SHP77 (cell line): ENCODE data around the gene SSR3.
A peak's percentile ranks its signal among the peaks of the same experiment; 100 is the strongest.
"Not testable (repeated sequence)": the region's sequence is repeated elsewhere in the genome, so short reads cannot be mapped to it uniquely, and the experiment has no call there.

Experiments used
- DNase-seq, 2 experiments: peaks; one replicate each; lab custom pipeline; 2025; lab: John Stamatoyannopoulos, UW

SSR3 gene

GRCh38 chr3:156554842-156555687 lies at the start of gene SSR3:
Gene SSR3, minus strand, starts transcription at chr3:156555117. Its CDS starts 28 bp downstream, at chr3:156555089.
- DNase-seq: peak; percentile 98 to 99

- DNase-seq: no peak
Observed at GRCh38 chr3:156604064-156604641, 49.2 kb upstream of the SSR3 start.

- DNase-seq: no peak
Observed at GRCh38 chr3:156603379-156604017, 48.6 kb upstream of the SSR3 start.

DNA sequence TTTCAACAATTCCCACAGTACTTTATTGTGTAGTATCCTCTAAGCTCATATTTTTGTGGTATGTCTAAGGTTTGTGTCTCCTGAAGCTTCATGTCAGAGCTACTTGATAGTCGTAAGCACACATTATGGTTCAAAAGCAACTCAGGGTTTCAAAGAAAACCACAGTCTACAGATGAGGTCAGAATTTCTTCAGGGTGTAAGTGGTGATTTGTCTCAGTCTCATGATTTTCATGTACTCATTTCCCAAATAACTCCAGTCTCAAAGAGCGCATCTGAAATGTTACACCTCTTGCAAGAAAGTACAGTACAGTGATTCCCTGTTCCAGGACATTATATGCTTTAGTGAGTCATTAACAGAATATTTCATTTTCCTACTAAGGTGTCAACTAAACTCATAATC lies 47.5 kb upstream of the SSR3 start:
- no peak for DNase-seq

DNA sequence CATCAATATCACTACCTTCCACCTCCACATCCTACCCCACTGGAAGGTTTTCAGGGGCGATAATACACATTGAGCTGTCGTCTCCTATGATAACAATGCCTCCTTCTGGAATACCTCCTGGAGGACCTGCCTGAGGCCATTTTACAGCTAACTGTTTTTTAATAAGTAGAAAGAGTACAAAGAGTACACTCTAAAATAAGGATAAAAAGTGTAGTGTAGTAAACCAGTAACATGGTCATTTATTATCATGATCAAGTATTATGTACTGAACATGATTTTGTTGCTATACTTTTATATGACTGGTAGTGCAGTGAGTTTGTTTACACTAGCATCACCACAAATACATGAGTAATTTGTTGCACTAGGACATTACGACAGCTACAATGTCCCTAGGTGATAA lies 46.6 kb upstream of the SSR3 start:
- no peak for DNase-seq

GRCh38 chr3:156600834-156601233 lies 45.9 kb upstream of the SSR3 start:
- DNase-seq: no peak

- no peak for DNase-seq
Observed at GRCh38 chr3:156599089-156599874, 44.4 kb upstream of the SSR3 start.

GRCh38 chr3:156598413-156598812 lies 43.5 kb upstream of the SSR3 start:
- no peak for DNase-seq

DNA sequence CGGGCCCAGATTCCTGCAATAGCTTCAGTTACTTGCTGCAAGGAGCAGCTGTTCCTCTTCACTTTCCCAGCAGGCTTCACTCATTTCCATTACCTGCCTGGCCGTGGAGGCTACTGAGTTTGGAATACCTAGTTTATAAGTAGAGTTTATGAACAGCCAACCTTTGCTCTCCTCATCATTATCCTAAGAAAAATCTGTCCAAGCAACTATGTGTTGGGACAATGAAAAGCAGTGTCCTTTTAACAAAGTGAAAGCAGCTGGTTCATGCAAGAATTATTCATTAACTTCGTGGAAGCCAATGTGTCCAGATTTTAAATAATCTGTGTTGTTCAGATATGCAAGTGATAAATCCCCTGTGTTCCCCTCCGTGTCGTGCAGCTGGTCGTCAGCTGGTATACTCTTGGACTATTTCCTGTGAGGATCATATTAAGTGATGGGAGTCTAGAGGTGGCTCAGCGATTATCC lies 39.3 kb upstream of the SSR3 start:
- no peak for DNase-seq

GRCh38 chr3:156593814-156594213 lies 38.9 kb upstream of the SSR3 start:
- DNase-seq: no peak

DNA sequence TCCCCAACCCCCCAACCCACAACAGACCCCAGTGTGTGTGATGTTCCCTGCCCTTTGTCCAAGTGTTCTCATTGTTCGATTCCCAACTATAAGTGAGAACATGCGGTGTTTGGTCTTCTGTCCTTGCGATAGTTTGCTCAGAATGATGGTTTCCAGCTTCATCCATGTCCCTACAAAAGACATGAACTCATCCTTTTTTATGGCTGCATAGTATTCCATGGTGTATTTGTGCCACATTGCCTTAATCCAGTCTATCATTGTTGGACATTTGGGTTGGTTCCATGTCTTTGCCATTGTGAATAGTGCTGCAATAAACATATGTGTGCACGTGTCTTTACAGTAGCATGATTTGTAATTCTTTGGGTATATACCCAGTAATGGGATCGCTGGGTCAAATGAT lies 34.9 kb upstream of the SSR3 start:
- not testable (repeated sequence) for DNase-seq

GRCh38 chr3:156587760-156588069 lies 32.8 kb upstream of the SSR3 start:
- no peak for DNase-seq

DNA sequence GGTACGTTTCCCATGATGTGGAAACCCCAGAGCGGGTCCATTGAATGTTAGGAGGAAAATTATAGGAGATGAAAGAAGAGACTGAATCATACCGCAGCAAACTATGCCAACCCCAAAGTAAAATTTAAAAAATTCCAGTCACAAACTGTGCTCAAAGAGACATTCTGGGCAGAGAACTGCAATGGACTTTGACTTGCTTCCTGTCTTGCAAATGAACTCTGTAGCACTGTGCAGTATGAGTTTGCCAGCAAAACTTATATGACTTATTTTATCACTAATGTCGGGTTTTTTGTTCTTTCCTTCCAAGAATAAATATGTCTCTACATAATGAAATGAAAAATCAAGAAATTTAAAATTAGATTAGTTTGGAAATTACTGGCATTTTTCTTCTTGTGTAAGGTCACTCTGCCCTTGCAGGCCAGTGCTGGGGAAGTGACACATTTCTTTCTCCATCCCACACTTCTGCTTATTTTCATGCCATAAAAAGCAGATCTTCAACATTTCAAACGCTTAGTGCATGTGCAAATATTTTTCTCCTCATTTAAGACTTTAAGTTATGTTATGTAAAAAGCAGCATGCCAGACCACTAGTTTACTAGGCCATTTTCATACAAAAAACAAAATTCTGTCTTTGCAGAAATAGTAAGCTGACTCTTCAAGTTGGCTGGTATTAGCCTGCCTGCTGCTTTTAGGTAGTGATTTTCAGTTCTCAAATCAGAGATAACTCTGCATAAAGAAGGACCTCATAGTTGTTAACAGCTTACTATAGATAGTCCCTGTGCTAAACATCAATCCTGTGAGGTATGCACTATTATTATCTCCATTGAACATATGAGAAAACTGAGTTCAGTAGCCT lies 32.2 kb upstream of the SSR3 start:
- no peak for DNase-seq

DNA sequence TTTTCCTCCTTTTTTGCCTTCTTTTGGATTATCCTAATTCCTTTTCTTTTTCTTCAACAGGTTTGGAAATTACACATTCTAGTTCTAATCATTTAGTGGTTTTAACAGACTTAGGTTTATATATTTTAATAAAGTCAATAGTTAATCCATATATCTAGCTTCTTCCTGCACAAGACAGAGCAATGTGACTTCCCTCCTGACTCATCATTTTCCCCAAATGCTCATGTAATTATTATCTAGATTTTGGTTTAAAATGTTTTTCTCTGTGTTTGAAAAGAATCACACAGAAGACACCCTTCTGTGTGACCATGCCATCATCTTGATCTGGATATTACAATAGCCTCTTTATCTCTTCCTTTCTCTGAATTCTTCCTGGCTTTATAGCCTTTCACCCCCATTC lies 28.6 kb upstream of the SSR3 start:
- DNase-seq: no peak

DNA sequence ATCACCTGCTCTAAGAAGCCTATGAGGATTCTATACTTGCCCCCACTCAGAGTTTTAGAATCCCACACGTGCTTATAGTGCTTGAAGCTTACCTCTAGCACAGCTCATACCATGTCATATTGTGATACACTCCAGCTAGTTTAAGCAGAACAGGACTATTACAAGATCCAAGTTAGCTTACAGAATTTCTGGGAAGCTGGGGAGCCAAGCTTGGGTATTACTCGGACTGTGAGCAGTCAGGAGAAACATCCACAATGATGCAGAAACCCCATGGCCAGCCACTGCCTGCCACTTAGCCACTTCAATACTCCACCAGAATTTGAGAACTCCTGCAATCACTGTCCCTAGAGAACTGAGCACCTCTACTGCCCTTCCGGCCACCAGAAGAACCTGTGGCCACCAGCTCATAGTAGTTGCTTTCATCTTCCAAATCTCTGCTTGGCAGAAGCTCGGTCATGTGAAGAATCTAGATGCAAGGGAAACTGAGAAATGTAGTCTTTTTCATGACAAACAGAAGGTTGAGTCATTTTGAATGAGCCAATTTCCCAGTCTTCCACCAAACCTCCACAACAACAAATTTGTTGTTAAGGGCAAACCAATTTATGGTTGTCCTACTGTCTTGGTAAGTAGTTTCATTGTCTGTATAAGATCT lies 27.7 kb upstream of the SSR3 start:
- DNase-seq: no peak

DNA sequence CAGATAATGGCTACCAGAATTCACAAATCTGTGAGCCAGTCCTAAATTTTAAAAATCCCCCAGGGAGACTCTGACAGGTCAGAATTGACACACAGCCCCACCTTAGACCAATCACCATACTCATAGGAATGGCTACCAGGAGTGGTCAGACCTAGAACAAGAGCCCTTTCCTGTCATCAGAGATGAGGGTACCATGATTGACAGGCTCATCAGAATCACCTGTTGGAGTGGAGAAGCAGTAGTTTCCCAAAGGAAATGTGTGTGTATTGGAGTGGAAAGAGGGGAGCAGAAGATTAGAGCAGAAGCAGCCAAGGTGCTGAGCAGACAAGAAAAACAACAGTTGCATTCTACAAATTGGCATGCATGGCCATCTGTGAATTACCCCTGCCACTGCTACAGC lies 27.0 kb upstream of the SSR3 start:
- no peak for DNase-seq

GRCh38 chr3:156581033-156581432 lies 26.1 kb upstream of the SSR3 start:
- no peak for DNase-seq

- no peak for DNase-seq
Observed at GRCh38 chr3:156579427-156579851, 24.5 kb upstream of the SSR3 start.

- DNase-seq: no peak
Observed at GRCh38 chr3:156577736-156578135, 22.8 kb upstream of the SSR3 start.

- DNase-seq: no peak
Observed at GRCh38 chr3:156576651-156577348, 21.9 kb upstream of the SSR3 start.
